ENCODE data around the gene LRRC37A.
A peak's percentile ranks its signal among the peaks of the same experiment; 100 is the strongest.
"Not testable (repeated sequence)": the region's sequence is repeated elsewhere in the genome, so short reads cannot be mapped to it uniquely, and the experiment has no call there.

The LRRC37A gene

DNA sequence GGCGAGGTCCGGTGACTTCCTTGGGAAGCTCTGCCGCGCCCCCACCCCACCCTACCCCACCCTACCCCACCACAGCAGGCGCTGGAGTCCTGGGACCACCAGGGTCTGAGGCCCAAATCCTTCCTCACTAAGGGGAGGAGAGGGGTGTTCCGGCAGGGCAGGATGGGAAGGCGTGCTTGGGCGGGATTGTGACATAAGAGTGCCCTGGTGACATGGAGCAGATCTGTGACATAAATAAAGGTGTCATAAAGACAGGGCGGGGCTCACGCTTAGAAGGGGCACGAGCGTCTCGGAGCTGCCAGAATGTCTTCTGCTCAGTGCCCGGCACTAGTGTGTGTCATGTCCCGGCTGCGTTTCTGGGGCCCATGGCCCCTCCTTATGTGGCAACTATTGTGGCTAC is at the start of gene LRRC37A:
LRRC37A (plus strand) TSS at position 301 of the 400 bp plus-strand sequence; CDS start at position 304, 3 bp downstream.
- H3K4me3 ChIP-seq; H3K9me3 ChIP-seq; H3K36me3 ChIP-seq; H3K4me1 ChIP-seq; H3K27me3 ChIP-seq; intact Hi-C loops (cut with DNase I; ENCODE audit: low total_unique reads); H3K27ac ChIP-seq; DNase-seq: not testable (repeated sequence)

- H3K36me3 ChIP-seq; H3K9me3 ChIP-seq; H3K27ac ChIP-seq; DNase-seq; H3K27me3 ChIP-seq; intact Hi-C loops (cut with DNase I; ENCODE audit: low total_unique reads); H3K4me1 ChIP-seq; H3K4me3 ChIP-seq: not testable (repeated sequence)
Measured at GRCh38 chr17:46249153-46249552, 45.8 kb upstream of the LRRC37A start.

DNA sequence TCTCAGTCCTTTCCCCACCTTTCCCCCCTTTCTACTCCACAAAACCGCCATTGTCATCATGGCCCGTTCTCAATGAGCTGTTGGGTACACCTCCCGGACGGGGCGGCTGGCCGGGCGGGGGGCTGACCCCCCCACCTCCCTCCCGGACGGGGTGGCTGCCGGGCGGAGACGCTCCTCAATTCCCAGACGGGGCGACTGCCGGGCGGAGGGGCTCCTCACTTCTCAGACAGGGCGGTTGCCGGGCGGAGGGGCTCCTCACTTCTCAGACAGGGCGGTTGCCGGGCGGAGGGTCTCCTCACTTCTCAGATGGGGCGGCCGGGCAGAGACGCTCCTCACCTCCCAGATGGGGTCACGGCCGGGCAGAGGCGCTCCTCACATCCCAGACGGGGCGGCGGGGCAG is 42.1 kb upstream of the LRRC37A start:
- DNase-seq; intact Hi-C loops (cut with DNase I; ENCODE audit: low total_unique reads); H3K27me3 ChIP-seq: not testable (repeated sequence)

GRCh38 chr17:46253722-46254121 is 41.2 kb upstream of the LRRC37A start:
- H3K27ac ChIP-seq; H3K9me3 ChIP-seq; H3K4me3 ChIP-seq; H3K4me1 ChIP-seq; H3K27me3 ChIP-seq; intact Hi-C loops (cut with DNase I; ENCODE audit: low total_unique reads); H3K36me3 ChIP-seq: not testable (repeated sequence)
- peak in 1 of 2 donors; percentile 31 for DNase-seq
- TF ChIP-seq, protein P1, sequence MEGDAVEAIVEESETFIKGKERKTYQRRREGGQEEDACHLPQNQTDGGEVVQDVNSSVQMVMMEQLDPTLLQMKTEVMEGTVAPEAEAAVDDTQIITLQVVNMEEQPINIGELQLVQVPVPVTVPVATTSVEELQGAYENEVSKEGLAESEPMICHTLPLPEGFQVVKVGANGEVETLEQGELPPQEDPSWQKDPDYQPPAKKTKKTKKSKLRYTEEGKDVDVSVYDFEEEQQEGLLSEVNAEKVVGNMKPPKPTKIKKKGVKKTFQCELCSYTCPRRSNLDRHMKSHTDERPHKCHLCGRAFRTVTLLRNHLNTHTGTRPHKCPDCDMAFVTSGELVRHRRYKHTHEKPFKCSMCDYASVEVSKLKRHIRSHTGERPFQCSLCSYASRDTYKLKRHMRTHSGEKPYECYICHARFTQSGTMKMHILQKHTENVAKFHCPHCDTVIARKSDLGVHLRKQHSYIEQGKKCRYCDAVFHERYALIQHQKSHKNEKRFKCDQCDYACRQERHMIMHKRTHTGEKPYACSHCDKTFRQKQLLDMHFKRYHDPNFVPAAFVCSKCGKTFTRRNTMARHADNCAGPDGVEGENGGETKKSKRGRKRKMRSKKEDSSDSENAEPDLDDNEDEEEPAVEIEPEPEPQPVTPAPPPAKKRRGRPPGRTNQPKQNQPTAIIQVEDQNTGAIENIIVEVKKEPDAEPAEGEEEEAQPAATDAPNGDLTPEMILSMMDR (IDR thresholded peaks at IDR 0.05) = peak; percentile 35 to 37

More for the DNA sequence above, 42.1 kb upstream of the LRRC37A start:
- not testable (repeated sequence) for H3K9me3 ChIP-seq, H3K4me3 ChIP-seq, H3K27ac ChIP-seq, H3K4me1 ChIP-seq, H3K36me3 ChIP-seq

GRCh38 chr17:46254215-46254614 is 40.7 kb upstream of the LRRC37A start:
- H3K36me3 ChIP-seq; H3K27ac ChIP-seq; H3K4me3 ChIP-seq; DNase-seq; H3K9me3 ChIP-seq; intact Hi-C loops (cut with DNase I; ENCODE audit: low total_unique reads); H3K27me3 ChIP-seq; H3K4me1 ChIP-seq: not testable (repeated sequence)

GRCh38 chr17:46256369-46256768 is 38.6 kb upstream of the LRRC37A start:
- H3K27ac ChIP-seq; H3K9me3 ChIP-seq; DNase-seq; H3K27me3 ChIP-seq; H3K36me3 ChIP-seq; intact Hi-C loops (cut with DNase I; ENCODE audit: low total_unique reads); H3K4me3 ChIP-seq; H3K4me1 ChIP-seq: not testable (repeated sequence)

GRCh38 chr17:46259845-46260661 is 34.9 kb upstream of the LRRC37A start:
- not testable (repeated sequence) for H3K27ac ChIP-seq, H3K4me1 ChIP-seq, H3K9me3 ChIP-seq, H3K36me3 ChIP-seq, H3K27me3 ChIP-seq, DNase-seq
- peak overlapping the region; percentile 43 to 50 for H3K4me3 ChIP-seq
- intact Hi-C loops (cut with DNase I; ENCODE audit: low total_unique reads) = loop anchor here (10.0 kb wide), 1 partner anchor 675 kb away; no protein-coding TSS in a partner anchor

GRCh38 chr17:46262271-46262670 is 32.7 kb upstream of the LRRC37A start:
- Histone ChIP-seq H3K4me1 (peaks cover 0 to 12% (median 4%) of the 10 kb centered on the region in 4 donors), H3K36me3 (no peaks in the 10 kb centered on the region), H3K27me3 (no peaks in the 10 kb centered on the region), H3K9me3 (no peaks in the 10 kb centered on the region), H3K27ac (no peak overlapping the region), H3K4me3 (no peak overlapping the region)
- intact Hi-C loops (cut with DNase I; ENCODE audit: low total_unique reads) = loop anchor here (10.0 kb wide), 1 partner anchor 677 kb away; no protein-coding TSS in a partner anchor
- TF ChIP-seq, protein P1 (IDR thresholded peaks at IDR 0.05) = no peak
- no peak for DNase-seq

All from tibial artery (tissue), 4 donors.